ENCODE measurements around the gene VWA5B1. TPM values are rescaled to one million over a fixed set of nuclear protein-coding genes. Genes with fewer than 3 reads are reported as not detected.
"Not testable (repeated sequence)": the region's sequence is repeated elsewhere in the genome, so short reads cannot be mapped to it uniquely, and the experiment has no call there.

Gene VWA5B1
- total and polyA plus RNA-seq, 10 donors: 0.28 TPM; not detected in 9

- Histone ChIP-seq H3K27ac (no peak overlapping the region), H3K27me3 (replicated peaks in 1 of 7) (peaks cover 0 to 27% (median 0%) of the 10 kb centered on the region in 7 donors), H3K9me3 (no peaks in the 10 kb centered on the region), H3K36me3 (no peaks in the 10 kb centered on the region), H3K4me1 (no peaks in the 10 kb centered on the region), H3K4me3 (no peak overlapping the region)
- TF ChIP-seq CTCF (IDR thresholded peaks at IDR 0.05 in 8 of 11, conservative IDR thresholded peaks at IDR 0.05 in 3 of 11) (no peak), POLR2AphosphoS5 (IDR thresholded peaks at IDR 0.05) (no peak), POLR2A (IDR thresholded peaks at IDR 0.05) (no peak)
- intact Hi-C loops (cut with DNase I; ENCODE audit: low total_unique reads): no loop called here
- no peak for DNase-seq
- WGBS, 5 donors: 67 to 79% (median 71%) methylated on average over 6 of the region's 6 CpGs
Observed at GRCh38 chr1:20266642-20267041, 24.0 kb upstream of the VWA5B1 start.

GRCh38 chr1:20271498-20272400, 18.9 kb upstream of the VWA5B1 start:
- WGBS, 5 donors: 61 to 76% (median 66%) methylated on average over 11 of the region's 11 CpGs
- H3K9me3 ChIP-seq: no peaks in the 10 kb centered on the region
- no peak overlapping the region for H3K4me3 ChIP-seq
- no peaks in the 10 kb centered on the region for H3K36me3 ChIP-seq
- DNase-seq: no peak
- no peak overlapping the region for H3K27ac ChIP-seq
- H3K27me3 ChIP-seq (replicated peaks in 1 of 7): peaks cover 0 to 23% (median 0%) of the 10 kb centered on the region in 7 donors
- H3K4me1 ChIP-seq: no peaks in the 10 kb centered on the region
- TF ChIP-seq CTCF (IDR thresholded peaks at IDR 0.05 in 8 of 11, conservative IDR thresholded peaks at IDR 0.05 in 3 of 11): no peak
- TF ChIP-seq POLR2A (IDR thresholded peaks at IDR 0.05): no peak
- no peak for TF ChIP-seq POLR2AphosphoS5 (IDR thresholded peaks at IDR 0.05)
- intact Hi-C loops (cut with DNase I; ENCODE audit: low total_unique reads): no loop called here

DNA sequence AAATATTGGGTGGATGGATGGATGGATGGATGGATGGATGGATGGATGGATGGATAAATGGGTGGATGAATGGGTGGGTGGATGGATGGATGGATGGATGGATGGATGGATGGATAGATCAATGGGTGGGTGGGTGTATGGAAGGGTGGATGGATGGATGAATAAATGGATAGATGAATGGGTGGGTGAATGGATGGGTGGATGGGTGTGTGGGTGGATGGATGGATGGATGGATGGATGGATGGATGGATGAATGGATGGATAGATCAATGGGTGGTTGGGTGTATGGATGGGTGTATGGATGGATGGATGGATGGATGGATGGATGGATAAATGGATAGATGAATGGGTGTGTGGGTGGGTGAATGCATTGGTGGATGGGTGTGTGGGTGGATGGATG, 17.0 kb upstream of the VWA5B1 start:
- DNase-seq; H3K36me3 ChIP-seq; H3K4me3 ChIP-seq; H3K9me3 ChIP-seq; intact Hi-C loops (cut with DNase I; ENCODE audit: low total_unique reads); H3K4me1 ChIP-seq; H3K27ac ChIP-seq: not testable (repeated sequence)
- peaks cover 0 to 20% (median 0%) of the 10 kb centered on the region in 7 donors for H3K27me3 ChIP-seq (replicated peaks in 1 of 7)

DNA sequence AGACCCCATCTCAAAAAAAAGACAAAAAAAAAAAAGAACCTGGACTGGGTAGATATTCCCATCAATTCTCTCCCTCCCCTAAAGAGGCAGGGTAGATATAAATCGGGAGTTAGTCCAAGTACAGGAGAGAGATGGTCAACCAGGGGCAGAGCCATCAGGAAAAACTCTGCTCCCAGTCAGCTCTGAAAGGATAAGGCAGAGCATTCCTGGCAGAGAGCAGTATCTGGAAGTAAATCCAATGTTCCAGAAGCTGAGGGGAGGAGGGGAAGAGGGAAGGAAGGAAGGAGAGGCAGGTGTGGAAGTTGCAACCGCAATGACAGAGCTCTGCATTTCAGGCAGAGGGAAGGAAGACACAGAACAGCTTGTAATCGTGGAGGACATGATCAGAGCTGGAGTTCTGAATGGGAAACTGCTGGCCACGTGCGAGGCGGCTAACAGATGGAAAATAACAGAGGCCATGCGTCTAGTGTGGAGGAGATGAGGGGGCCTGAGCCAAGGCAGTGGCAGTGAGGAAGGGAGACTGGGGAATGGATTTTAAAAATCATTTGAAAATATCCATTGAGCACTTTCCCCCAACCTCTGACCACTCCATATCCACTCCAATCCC, 15.3 kb upstream of the VWA5B1 start:
- intact Hi-C loops (cut with DNase I; ENCODE audit: low total_unique reads): no loop called here

More for the DNA sequence above, 15.3 kb upstream of the VWA5B1 start:
- 45 to 64% (median 59%) methylated on average over 6 to 7 of the region's 7 CpGs for WGBS, 5 donors
- H3K4me1 ChIP-seq: no peaks in the 10 kb centered on the region
- no peak overlapping the region for H3K27ac ChIP-seq
- H3K27me3 ChIP-seq (replicated peaks in 1 of 7): peaks cover 0 to 9% (median 0%) of the 10 kb centered on the region in 7 donors
- H3K9me3 ChIP-seq: no peaks in the 10 kb centered on the region
- H3K4me3 ChIP-seq: no peak overlapping the region
- TF ChIP-seq POLR2AphosphoS5 (IDR thresholded peaks at IDR 0.05) (no peak), POLR2A (IDR thresholded peaks at IDR 0.05) (no peak)
- H3K36me3 ChIP-seq: no peaks in the 10 kb centered on the region
- DNase-seq: no peak

Data from spleen (tissue), 11 donors.